GM18870 (cell line): ENCODE data around the gene UBALD2.
"Not testable (repeated sequence)": the region's sequence is repeated elsewhere in the genome, so short reads cannot be mapped to it uniquely, and the experiment has no call there.

Experiments
- ATAC-seq: cut with Tn5 transposase; IDR thresholded peaks from one replicate; pipeline ENCODE4 v1.9.1; 2021; ENCODE audit warnings: moderate library complexity; ENCODE audit not compliant: unreplicated experiment

The UBALD2 gene

DNA sequence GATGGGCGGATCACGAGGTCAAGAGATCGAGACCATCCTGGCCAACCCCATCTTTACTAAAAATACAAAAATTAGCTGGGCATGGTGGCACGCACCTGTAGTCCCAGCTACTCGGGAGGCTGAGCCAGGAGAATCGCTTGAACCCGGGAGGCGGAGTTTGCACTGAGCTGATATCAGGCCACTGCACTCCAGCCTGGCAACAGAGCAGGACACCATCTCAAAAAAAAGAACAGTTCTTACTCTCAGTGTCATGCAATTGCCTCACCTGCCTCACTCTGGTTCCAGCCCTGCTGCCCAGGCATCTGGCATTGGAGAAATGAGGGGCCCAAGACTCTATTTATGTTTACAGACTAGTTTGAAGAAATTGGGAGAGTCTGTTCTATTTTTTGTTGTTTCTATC lies 20.4 kb upstream of the UBALD2 start:
- ATAC-seq: not testable (repeated sequence)

DNA sequence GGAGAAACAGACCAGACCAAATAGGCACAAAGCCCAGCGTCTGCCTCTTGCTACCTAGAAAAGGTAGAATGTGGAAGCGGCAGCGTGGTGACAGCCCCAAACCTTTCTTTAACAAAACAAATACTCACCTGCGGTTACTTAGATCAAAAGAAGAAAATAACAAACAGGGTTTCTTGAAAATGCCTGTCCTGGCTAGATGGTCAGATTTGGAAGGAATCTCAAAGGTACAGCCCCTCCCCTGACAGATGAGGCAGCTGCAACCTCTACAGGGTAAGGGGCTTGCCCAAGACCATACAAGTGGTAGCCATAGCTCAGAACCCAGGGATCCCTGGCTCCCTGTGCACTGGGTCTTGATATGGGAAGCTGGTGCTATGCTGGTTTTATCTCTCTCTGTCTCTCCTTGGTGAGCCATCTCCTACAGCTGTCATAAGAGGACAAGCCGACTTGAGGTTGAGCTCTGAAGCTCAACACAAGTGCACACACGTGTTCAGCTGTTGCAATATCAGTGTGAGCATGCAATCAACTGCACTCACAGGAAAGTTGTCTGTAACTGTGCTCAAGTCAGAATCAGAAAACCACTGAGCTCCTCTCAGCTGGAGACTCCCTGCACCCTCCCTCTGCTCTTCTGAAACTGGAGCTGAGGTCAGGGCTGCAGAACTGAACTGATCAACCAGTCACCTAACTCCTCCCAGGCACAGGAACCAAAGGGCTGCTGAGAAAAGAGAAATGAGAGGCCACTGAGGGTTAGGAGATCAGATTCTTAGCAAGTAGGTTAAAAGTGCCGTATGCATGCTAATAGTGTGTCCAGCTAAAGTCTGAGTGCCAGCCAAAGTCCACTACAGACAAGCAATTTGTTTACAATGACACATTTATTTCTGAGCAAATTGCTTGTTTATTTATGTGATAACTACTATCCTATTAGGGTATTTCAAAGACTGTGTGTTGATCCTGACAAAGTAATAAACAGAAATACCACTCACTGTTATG lies 18.8 kb upstream of the UBALD2 start:
- peak; percentile 87 for ATAC-seq

DNA sequence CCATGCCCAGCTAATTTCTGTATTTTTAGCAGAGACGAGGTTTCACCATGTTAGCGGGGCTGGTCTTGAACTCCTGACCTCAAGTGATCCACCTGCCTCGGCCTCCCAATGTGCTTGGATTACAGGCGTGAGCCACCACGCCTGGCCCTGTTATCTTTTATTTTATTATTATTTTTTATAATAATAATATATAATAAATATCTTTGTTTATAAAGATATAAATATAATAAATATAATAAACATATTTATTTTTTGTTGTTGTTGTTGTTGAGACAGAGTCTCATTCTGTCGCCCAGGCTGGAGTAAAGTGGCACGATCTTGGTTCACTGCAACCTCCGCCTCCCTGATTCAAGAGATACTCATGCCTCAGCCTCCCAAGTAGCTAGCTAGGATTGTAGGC lies 17.8 kb upstream of the UBALD2 start:
- ATAC-seq: no peak

DNA sequence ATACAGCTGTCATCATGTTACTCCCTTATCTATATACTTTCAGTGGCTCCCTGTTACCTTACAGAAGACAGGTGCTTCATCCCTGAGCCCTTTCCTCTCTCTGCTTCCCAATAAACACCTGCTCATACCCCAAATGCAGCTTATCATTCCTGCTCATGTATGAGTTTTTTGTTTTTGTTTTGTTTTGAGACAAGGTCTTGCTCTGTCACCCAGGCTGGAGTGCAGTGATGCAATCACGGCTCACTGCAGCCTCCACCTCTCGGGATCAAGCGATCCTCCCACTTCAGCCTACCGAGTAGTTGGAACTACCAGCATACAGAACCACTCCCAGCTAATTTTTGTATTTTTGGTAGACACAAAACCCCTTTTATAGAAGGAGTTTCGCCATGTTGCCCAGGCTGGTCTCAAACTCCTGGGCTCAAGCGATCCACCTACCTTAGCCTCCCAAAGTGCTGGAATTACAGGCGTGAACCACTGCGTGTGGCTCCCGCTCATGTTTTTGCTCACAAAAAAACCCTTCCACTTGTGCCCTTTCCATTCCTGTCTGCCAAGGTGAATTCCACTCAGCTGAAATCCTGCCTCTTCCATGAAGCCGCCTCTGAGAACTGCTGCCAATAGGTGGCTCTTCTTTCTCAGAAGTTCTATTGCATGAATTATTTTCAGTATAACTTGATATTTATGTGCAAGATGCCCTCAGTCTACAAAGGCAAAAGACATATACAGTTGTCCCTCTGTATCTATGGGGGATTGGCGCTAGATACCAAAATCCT lies 16.9 kb upstream of the UBALD2 start:
- no peak for ATAC-seq

DNA sequence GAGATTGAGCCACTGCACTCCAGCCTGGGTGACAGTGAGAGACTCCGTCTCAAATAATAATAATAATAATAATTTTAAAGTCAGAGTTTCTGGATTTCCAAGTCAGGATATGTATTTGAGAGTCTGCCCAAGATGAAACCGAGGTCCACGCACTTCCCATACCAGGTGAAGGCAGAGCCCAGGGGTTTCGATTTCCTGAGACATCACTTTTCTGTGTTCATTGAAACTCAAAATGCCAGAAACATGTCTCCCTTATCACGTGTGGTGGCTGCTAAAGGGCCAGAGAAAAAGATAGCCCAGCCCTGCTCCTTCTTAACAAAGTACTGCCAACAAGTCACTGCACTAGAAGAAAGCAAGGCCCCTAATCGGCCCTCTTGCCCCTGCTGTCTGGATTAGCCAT lies 15.0 kb upstream of the UBALD2 start:
- no peak for ATAC-seq

DNA sequence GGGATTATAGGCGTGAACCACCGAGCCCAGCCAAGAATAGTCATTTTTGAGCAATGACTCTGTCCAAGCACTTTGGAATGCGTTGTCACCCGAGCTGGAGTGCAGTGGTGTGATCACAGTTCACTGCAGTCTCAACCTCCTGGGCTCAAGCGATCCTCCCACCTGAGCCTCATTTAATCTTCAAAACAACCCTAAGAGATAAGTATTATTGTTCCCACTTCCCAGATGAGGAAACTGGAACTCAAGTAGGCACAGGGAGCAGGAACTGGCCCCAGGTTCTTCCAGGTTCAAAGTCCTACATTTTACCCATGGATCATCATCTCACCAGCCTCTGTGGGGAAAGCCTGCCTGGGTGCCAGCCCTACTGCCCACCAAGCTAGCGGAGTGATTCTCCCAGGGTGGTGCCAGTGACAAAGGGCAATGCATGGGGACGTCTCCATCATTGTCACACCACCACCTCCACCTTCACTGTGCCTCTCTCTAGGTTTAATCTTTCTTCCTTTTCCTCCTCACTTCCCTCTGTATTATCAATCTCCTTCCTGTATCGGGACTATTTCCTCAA lies 13.6 kb upstream of the UBALD2 start:
- no peak for ATAC-seq

DNA sequence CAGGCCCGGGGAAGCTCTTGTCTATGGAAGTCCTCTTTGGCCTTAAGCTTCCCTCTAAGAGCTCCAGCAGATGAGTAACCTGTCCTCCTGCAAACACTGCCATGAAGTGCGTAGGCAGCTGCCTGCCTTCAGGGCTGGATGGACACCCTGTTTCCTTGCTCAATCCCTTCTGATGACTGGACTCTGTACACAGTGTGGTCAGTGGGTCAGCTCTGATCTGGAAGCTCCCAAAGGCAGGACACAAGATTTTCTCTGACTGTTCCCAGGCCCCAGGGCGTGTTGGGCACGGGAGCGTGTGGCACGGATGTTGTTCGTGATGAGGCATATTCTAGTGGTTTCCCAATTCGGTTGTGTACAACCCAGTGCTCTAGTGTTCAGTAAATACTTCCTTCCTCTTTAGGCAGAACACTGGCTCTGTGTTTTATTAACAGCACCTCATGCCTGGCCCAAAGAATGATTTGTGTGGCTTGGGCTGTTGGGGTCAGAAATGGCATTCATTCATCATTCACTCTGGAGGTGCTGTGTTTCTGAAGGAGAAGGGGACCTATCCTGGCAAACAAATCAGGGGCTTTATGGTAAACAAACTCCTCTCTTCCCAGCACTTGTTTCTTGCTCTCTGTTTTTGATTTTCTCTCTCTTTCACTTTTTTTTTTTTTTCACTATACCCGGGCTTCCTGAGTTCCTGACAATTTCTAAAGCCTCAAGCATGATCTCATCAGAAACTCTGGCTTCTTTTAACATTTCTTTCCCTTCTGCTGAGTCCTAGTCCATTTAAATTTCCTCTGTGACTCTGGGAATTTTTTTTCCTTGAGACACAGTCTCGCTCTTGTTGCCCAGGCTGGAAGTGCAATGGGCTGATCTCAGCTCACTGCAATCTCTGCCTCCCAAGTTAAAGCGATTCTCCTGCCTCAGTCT lies 12.9 kb upstream of the UBALD2 start:
- ATAC-seq: no peak

DNA sequence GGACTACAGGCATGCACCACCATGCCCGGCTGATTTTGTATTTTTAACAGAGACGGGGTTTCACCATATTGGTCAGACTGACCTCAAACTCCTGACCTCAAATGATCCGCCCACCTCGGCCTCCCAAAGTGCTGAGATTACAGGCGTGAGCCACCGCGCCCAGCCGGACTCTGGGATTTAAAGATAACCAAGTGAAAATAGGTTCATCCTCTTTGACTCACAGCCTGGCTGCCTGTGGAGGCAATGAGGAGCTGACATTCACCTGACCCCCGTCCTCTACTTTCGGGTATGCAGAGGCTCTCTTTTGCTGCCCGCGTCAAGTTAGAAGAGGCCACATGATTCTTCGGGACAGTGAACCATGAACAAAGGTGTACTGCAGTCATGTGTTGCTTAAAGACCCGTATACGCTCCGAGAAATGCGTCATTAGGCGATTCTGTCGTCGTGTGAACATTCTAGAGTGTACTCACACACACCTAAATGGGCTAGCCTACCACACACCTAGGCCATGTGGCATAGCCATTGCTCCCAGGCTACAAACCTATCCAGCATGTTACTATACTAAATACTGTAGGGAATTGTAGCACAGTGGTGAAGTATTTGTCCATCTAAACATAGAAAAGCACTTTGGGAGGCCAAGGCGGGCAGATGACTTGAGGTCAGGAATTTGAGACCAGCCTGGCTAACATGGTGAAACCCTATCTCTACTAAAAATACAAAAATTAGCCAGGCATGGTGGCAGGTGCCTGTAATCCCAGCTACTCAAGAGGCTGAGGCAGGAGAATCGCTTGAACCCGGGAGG lies 12.0 kb upstream of the UBALD2 start:
- ATAC-seq: not testable (repeated sequence)

DNA sequence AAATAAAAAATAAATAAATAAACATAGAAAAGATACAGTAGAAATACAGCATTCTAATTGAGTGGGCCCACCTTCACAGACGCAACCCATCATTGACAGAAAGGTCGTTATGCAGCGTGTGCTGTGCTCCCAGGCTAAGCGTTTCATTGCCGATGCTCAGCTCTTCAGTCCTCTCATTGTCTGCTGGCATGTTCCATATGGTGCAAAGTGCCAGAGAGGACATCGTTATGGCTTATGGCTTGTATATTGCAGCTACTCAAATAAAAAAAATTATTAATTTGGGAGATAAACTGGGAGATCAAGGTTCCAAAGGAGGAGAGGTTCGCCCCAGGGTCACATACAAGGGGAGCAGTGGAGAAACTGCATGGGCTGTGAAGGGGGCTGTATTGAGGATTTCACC lies 11.3 kb upstream of the UBALD2 start:
- no peak for ATAC-seq

DNA sequence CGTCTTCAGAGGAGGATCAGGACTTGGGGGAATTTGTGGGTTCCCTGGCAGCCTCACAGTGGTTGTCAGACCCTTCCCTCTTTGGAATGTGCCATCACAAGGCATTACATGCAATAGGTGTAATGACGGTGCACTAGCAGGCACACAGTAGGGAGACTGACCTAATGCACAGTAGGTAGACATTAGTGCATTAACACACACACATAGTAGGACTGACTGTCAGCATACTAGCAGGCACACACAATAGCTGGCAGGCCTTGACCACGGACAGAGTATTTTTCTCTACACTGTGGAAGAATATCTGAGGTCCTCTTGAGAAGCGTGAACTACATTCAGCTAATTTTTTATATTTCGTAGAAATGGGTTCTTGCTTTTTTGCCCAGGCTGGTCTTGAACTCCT lies 10.9 kb upstream of the UBALD2 start:
- no peak for ATAC-seq

DNA sequence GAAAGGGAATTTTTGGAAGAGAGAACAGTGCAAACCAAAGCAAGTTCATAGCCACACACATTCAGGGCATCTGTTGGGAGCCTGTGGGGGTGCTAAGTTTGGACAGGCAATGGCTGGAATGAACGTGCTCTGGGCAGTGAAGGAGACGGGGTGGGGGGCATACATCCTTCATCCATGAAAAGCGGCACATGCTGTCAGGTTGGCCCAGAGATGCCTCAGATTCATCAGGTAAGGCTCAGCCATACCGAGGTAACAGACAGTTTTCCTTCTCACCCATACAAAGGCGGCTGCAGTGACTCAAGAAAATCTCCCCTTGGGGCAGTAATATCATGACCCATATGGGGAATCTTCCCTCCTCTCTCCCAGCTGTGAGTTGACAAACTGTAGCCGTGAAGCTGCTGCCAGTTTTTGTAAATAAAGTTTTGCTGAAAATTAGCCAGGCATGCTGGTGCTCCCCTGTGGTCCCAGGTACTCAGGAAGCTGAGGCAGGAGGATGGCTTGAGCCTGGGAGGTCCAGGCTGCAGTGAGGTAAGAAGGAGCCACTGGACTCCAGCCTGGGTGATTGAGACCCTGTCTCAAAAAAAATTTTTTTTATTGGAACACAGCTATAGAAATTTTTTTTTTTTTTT lies 9.2 kb upstream of the UBALD2 start:
- no peak for ATAC-seq

DNA sequence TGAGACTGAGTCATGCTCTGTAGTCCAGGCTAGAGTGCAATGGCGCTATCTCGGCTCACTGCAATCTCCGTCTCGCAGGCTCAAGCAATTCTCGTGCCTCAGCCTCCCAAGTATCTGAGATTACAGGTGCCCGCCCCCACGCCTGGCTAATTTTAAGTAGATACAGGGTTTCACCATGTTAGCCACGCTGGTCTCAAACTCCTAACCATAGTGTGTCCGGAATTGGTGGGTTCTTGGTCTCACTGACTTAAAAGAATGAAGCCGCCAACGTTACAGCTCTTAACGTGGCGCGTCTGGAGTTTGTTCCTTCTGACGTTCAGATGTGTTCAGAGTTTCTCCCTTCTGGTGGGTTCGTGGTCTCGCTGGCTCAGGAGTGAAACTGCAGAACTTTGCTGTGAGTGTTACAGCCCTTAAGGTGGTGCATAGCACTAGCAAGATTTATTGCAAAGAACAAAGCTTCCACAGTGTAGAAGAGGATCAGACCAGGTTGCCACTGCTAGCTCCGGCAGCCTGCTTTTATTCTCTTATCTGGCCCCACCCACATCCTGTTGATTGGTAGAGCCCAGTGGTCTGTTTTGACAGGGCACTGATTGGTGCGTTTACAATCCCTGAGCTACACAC lies 8.6 kb upstream of the UBALD2 start:
- ATAC-seq: not testable (repeated sequence)

DNA sequence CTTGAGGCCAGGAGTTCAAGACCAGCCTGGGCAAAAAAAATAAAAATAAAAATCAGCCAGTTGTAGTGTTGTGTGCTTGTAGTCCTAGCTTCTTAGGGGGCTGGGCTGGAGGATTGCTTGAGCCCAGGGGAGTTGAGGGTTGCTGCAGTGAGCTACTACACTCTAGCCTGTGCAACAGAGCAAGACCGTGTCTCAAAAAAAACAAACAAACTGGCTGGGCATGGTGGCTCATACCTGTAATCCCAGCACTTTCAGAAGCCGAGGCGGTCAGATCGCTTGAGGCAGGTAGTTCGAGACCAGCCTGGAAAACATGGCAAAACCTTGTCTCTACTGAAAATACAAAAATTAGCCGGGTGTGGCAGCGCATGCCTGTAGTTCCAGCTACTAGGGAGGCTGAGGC lies 4.9 kb upstream of the UBALD2 start:
- ATAC-seq: no peak

DNA sequence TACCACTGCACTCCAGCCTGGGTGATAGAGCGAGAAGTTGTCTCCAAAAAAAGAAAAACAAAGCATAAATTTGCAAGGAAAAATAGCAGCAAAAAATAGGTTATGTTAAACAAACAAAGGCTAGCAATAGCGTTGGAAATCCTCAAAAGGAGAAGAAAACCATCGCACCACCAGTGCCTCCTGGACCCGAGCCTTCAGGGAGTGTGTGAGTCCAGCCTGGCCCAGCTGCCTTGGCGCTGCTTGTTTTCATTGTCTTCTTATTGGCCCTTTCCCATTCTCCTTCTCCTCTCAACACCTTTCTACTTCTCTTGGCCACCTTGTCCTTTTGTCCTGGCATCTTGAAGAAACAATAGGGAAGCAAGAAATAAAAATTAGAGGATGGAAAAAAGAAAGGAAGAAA lies 4.5 kb upstream of the UBALD2 start:
- no peak for ATAC-seq

DNA sequence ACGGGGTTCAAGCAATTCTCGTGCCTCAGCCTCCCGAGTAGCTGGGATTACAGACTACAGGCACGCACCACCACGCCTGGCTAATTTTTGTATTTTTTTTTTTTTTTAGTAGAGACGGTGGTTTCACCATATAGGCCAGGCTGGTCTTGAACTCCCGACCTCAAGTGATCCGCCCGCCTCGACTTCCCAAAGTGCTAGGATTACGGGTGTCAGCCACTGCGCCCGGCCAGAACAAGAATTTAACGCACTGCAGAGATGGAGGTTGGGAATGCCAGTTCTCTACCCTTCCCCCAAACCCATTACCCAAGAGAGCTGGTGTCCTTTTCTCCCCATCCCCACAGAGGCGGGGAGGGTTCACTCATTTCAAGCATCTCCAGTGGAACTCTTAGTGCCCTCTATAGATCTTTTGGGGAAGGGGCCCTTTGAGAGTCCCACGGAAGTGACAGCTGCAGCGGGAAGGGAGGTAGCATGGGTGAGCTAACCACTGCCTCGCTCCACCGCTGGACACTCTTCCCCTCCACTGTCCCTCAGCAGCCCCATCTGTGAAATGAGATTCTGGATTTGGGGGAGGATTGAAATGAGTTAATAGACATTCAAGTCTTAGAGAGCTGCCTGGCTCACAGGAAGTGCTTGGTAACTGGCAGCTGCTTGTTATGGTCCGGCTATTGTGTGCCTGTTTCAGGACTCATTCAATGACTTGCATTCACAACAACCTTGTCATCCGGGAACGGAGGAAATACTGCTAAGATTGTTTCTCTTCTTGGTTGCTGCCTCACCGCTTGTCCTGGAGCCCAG lies 3.5 kb upstream of the UBALD2 start:
- no peak for ATAC-seq

DNA sequence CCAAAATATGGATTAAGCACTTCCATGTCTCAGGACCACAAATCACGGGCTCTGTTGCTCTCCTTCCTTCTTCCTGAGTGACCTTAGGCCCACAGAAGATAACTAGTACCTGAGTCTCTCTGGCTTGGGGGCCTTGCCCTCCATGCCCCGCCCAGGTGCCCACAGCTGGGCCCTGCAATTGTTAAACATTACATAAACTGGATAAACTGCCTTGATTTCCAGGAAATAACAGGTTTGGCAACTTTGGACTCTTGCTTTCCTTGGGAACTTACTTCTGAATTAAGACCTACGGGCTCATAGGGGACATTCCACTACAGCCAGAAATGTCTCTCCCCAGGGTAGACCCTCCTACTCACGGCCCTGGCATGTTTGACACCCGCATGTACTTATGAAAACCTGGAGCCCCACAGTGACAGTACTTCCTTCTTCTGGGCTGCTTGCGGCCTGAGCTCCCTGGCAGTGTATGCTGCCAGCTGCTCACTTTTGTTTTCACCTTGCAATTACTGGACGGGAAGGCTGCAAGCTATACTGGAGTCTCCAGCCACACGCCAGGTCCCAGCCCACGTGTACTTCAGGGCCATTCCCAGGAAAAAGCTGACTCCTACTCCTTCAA lies 2.3 kb upstream of the UBALD2 start:
- ATAC-seq: no peak

DNA sequence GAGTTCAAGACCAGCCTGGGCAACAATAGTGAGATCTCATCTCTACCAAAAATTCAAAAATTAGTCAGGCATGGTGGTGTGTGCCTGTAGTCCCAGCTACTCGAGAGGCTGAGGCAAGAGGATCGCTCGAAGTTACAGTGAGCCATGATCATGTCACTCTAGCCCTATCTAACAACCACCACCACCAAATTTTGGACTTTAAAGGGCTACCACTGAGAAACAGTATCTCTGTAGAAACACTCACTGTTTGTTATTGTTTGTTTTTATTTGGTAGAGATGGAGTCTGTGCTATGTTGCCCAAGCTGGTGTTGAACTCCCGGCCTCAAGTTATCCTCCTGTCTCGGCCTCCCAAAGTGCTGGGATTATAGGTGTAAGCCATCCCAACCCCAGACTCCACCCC lies 1.3 kb upstream of the UBALD2 start:
- no peak for ATAC-seq

DNA sequence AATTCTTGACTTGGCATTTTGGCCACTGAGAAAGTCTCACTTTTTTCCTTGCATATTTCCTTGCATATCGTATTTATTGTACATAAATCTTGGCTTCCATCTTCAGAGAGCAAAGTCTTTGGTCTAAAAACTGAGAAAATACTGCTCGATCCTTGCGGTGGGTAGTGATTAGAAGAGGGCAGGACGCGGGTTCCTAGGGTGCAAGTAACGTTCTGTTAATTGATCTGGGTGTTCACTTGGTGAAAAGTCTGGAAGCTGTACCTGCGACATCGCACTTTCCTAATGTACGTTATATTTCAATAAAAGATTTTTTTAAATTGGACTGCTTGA lies 758 bp upstream of the UBALD2 start:
- peak; percentile 12 for ATAC-seq
